ENCODE measurements around the gene EHD4. TPM values are rescaled to one million over a fixed set of nuclear protein-coding genes. Genes with fewer than 3 reads are reported as not detected.

The EHD4 gene
- total RNA-seq, 1 donor from 2014 or later, result 20.9 TPM

DNA sequence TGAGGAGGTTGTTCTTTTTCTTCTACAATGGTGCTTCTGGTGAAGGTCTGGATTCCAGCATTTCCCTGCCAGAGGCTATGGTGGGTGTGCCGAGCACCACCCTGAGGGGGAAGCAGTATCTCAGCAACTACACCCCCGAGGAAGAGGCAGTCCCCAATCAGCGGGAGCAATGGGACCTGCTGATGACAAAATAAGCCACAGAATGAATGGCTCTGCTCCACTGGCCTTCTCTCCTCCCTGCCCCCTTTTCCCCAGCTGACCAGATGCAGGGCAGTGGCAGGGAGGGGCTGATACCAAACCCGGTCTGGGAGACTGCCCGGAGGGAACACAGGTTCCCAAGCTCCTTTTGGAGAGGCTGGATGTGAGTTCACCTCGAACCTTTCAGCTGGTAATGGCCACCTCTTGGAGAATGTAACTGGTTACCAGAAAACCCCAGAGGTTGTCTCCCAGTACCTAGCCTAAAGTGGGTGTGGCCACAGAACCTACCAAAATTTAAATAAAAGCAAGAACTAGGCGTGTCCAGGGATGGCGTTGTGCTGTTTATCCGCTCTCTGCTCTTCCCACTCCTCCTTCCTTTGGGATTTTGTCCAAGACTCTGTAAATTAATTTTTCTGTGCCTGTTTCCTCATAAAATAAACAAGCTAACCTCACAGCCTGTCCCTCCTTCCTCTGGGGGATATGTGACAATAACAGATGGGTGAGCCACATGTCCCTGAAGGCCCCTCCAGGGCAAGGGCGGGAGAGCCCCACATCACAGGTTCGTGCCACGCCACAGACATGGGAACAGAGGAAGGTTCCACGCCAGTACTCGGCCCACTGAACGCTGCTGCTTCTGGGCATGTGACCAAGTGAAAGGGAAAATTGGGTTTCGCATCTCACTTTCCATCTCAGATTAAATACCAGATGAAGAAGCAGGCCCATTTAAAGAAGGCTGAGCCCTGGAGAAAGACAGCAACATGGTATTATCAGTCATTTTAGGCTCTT, 43.4 kb downstream of the EHD4 start:
- Mint-ChIP-seq H3K27me3 (ENCODE audit: unreplicated experiment) (no peaks in the 10 kb centered on the region), H3K9me3 (ENCODE audit: unreplicated experiment) (no peaks in the 10 kb centered on the region), H3K4me1 (ENCODE audit: unreplicated experiment) (peaks cover 68% of the 10 kb centered on the region), H3K36me3 (ENCODE audit: unreplicated experiment) (peaks cover 15% of the 10 kb centered on the region), H3K4me3 (ENCODE audit: unreplicated experiment) (no peak overlapping the region), H3K27ac (ENCODE audit: unreplicated experiment) (no peak overlapping the region)
- no peak for DNase-seq (ENCODE audit: extremely low spot score, unreplicated experiment)
- TF ChIP-seq, protein P1, sequence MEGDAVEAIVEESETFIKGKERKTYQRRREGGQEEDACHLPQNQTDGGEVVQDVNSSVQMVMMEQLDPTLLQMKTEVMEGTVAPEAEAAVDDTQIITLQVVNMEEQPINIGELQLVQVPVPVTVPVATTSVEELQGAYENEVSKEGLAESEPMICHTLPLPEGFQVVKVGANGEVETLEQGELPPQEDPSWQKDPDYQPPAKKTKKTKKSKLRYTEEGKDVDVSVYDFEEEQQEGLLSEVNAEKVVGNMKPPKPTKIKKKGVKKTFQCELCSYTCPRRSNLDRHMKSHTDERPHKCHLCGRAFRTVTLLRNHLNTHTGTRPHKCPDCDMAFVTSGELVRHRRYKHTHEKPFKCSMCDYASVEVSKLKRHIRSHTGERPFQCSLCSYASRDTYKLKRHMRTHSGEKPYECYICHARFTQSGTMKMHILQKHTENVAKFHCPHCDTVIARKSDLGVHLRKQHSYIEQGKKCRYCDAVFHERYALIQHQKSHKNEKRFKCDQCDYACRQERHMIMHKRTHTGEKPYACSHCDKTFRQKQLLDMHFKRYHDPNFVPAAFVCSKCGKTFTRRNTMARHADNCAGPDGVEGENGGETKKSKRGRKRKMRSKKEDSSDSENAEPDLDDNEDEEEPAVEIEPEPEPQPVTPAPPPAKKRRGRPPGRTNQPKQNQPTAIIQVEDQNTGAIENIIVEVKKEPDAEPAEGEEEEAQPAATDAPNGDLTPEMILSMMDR (IDR thresholded peaks at IDR 0.05), result no peak

DNA sequence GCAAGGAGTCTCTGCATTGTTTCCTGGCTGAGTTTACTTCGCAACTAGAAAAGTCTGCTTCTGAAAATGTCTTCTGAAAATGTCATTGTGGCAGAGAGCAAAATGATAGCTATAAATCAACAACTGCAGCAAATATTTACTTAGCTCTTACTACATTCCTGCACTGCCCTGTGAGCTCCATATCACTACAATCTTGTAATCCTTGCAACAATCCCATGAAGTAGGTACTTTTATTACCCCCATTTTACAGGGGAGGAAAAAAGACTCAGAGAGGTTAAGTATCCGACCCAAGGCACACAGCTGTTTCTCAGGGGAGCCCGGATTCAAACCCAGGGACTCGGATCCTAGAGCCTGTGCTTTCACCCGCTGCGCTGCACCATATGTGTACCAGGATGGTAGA, 44.3 kb downstream of the EHD4 start:
- Mint-ChIP-seq H3K9me3 (ENCODE audit: unreplicated experiment) (no peaks in the 10 kb centered on the region), H3K27ac (ENCODE audit: unreplicated experiment) (no peak overlapping the region), H3K27me3 (ENCODE audit: unreplicated experiment) (no peaks in the 10 kb centered on the region), H3K4me1 (ENCODE audit: unreplicated experiment) (peaks cover 64% of the 10 kb centered on the region), H3K4me3 (ENCODE audit: unreplicated experiment) (no peak overlapping the region), H3K36me3 (ENCODE audit: unreplicated experiment) (peaks cover 14% of the 10 kb centered on the region)
- no peak for DNase-seq (ENCODE audit: extremely low spot score, unreplicated experiment)
- TF ChIP-seq, protein P1 (IDR thresholded peaks at IDR 0.05), result no peak

DNA sequence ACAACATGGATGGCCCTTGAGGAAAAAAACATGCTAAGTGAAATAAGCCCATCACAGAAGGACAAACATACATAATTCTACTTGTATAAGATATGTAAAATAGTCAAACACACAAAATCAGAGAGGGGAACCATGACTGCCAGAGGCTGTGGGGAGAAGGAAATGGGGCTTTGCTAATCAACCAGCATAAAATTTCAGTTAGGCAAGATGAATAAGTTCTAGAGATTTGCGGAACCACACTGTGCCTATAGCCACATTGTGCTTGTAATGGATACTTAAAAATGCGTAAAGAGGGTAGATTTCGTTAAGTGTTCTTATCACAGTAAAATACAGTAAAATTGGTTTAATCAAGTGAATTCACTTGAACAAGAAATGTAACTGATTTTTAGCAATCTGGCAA, 44.8 kb downstream of the EHD4 start:
- H3K36me3 Mint-ChIP-seq (ENCODE audit: unreplicated experiment), result peaks cover 13% of the 10 kb centered on the region
- no peak for DNase-seq (ENCODE audit: extremely low spot score, unreplicated experiment)
- H3K27ac Mint-ChIP-seq (ENCODE audit: unreplicated experiment), result no peak overlapping the region
- H3K4me1 Mint-ChIP-seq (ENCODE audit: unreplicated experiment), result peaks cover 59% of the 10 kb centered on the region
- TF ChIP-seq, protein P1 (IDR thresholded peaks at IDR 0.05), result no peak
- H3K27me3 Mint-ChIP-seq (ENCODE audit: unreplicated experiment), result no peaks in the 10 kb centered on the region
- no peaks in the 10 kb centered on the region for H3K9me3 Mint-ChIP-seq (ENCODE audit: unreplicated experiment)
- H3K4me3 Mint-ChIP-seq (ENCODE audit: unreplicated experiment), result no peak overlapping the region

DNA sequence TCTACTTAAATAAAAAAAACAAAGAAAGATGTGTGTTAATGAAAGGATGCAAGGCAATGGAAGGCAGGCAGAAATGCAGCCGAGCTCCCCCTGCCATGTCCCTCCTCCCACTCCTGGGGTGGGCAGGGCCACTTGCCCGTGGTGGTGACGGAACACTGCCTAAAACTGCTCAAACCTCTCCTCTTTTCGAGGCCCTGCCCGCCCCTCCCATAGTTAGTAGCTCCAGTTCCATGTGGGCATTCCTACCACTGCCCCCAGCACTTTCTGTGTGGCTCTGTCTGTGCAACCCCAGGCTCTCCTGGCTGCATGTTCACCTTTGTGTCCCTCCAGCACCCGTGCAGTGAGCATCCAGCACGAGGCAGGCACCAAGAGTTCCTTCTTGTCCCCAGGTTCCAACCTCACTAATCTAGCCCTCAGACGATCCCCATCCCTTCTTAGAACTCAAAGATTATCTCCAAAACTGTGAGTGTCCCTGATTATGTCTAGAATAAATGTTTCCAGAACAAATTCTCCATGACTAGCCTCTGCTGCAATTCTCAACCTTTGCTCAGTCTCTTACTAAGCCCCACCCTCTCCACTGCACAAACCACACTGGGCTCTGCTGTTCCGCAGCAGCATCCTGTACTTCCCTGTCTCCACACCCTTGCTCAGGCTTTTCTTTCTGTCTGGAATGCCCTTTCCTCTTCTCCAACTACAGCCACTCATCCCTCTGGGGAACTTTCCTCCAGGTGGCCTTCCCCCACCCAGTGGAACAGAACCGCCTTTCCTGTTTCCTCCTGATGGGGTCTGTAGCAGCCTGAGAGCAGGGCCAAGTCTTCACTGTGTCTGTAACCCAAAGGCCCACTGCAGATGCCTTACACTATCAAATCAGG, 45.9 kb downstream of the EHD4 start:
- peak overlapping the region; percentile 57 for H3K27ac Mint-ChIP-seq (ENCODE audit: unreplicated experiment)
- DNase-seq (ENCODE audit: extremely low spot score, unreplicated experiment), result no peak
- H3K36me3 Mint-ChIP-seq (ENCODE audit: unreplicated experiment), result peaks cover 16% of the 10 kb centered on the region
- H3K27me3 Mint-ChIP-seq (ENCODE audit: unreplicated experiment), result no peaks in the 10 kb centered on the region
- no peaks in the 10 kb centered on the region for H3K9me3 Mint-ChIP-seq (ENCODE audit: unreplicated experiment)
- no peak overlapping the region for H3K4me3 Mint-ChIP-seq (ENCODE audit: unreplicated experiment)
- TF ChIP-seq, protein P1 (IDR thresholded peaks at IDR 0.05), result no peak
- peaks cover 65% of the 10 kb centered on the region for H3K4me1 Mint-ChIP-seq (ENCODE audit: unreplicated experiment)

All from osteocyte (in vitro differentiated cells).